Activated CD8-positive, alpha-beta memory T cell treated with anti-CD3 and anti-CD28 coated beads, Interleukin-2, amount 10 ng/mL, durations not matched to agents 7 days and 5 days (primary cell): ENCODE measurements around the gene ELP1. TPM values are rescaled to one million over a fixed set of nuclear protein-coding genes. Genes with fewer than 3 reads are reported as not detected.
"Not testable (repeated sequence)": the region's sequence is repeated elsewhere in the genome, so short reads cannot be mapped to it uniquely, and the experiment has no call there.

Experiments used
- ATAC-seq: fragments of 150-1000 bp; cut with Tn5 transposase; one replicate; pipeline ENCODE4 v1.10.0; 2021; ENCODE audit warnings: moderate library complexity
- CTCF ChIA-PET: fragments of 350-600 bp; sonication (Branson Sonifier 250); formaldehyde crosslinking; loops from one replicate; lab custom pipeline; 2021; ENCODE audit warnings: antibody characterized with exemption; lab: Charles Lee
- DNase-seq: peaks from one replicate; pipeline ENCODE4 v3.0.0-alpha.2; 2020
- H3K27ac Mint-ChIP-seq: one replicate; pipeline ENCODE4 v1.8.0; 2021; ENCODE audit warnings: mild to moderate bottlenecking, mixed read lengths
- H3K27me3 Mint-ChIP-seq: one replicate; pipeline ENCODE4 v1.8.0; 2021; ENCODE audit warnings: mixed read lengths
- H3K36me3 Mint-ChIP-seq: one replicate; pipeline ENCODE4 v1.8.0; 2021; ENCODE audit warnings: mild to moderate bottlenecking, mixed read lengths
- H3K4me1 Mint-ChIP-seq: one replicate; pipeline ENCODE4 v1.8.0; 2021; ENCODE audit warnings: mixed read lengths
- H3K4me3 Mint-ChIP-seq: one replicate; pipeline ENCODE4 v1.8.0; 2021; ENCODE audit warnings: mild to moderate bottlenecking, moderate library complexity, mixed read lengths
- H3K9me3 Mint-ChIP-seq: one replicate; pipeline ENCODE4 v1.8.0; 2022; ENCODE audit warnings: low read depth, mixed read lengths
- total RNA-seq, 2 experiments: library from RNA; stranded (reverse); gene quantifications; one replicate each; pipeline ENCODE4 v1.2.3, GENCODE V29; 2021

Gene ELP1
- total RNA-seq, 2 experiments from 2014 or later, result 23.9 to 26.1 TPM

- Mint-ChIP-seq H3K4me1 (peaks cover 6% of the 10 kb centered on the region), H3K36me3 (peaks cover 36% of the 10 kb centered on the region), H3K27me3 (no peaks in the 10 kb centered on the region), H3K4me3 (no peak overlapping the region), H3K9me3 (no peaks in the 10 kb centered on the region), H3K27ac (peak overlapping the region; percentile 11)
- CTCF ChIA-PET, result no interaction called here
- DNase-seq, result no peak
- ATAC-seq, result no peak
Measured at GRCh38 chr9:108911820-108912219, 22.1 kb downstream of the ELP1 start.

- H3K9me3 Mint-ChIP-seq, result no peaks in the 10 kb centered on the region
- H3K4me1 Mint-ChIP-seq, result peaks cover 6% of the 10 kb centered on the region
- no peak overlapping the region for H3K27ac Mint-ChIP-seq
- no peaks in the 10 kb centered on the region for H3K27me3 Mint-ChIP-seq
- no peak overlapping the region for H3K4me3 Mint-ChIP-seq
- ATAC-seq (no peak), DNase-seq (no peak)
- H3K36me3 Mint-ChIP-seq, result peaks cover 34% of the 10 kb centered on the region
- CTCF ChIA-PET, result no interaction called here
Measured at GRCh38 chr9:108910914-108911313, 23.0 kb downstream of the ELP1 start.

GRCh38 chr9:108910402-108910801 is 23.5 kb downstream of the ELP1 start:
- DNase-seq, result no peak
- H3K36me3 Mint-ChIP-seq, result peaks cover 30% of the 10 kb centered on the region
- CTCF ChIA-PET, result interaction anchor here (1.5 kb wide), 1 partner anchor 18 kb away, joined by 3 read pairs; no protein-coding TSS in a partner anchor
- no peaks in the 10 kb centered on the region for H3K9me3 Mint-ChIP-seq
- no peak overlapping the region for H3K27ac Mint-ChIP-seq
- H3K4me3 Mint-ChIP-seq, result no peak overlapping the region
- peaks cover 6% of the 10 kb centered on the region for H3K4me1 Mint-ChIP-seq
- ATAC-seq, result no peak
- no peaks in the 10 kb centered on the region for H3K27me3 Mint-ChIP-seq

GRCh38 chr9:108905494-108905893 is 28.4 kb downstream of the ELP1 start:
- Mint-ChIP-seq H3K36me3 (peaks cover 28% of the 10 kb centered on the region), H3K27me3 (no peaks in the 10 kb centered on the region), H3K4me3 (no peak overlapping the region), H3K27ac (no peak overlapping the region), H3K9me3 (no peaks in the 10 kb centered on the region), H3K4me1 (no peaks in the 10 kb centered on the region)
- CTCF ChIA-PET, result no interaction called here
- ATAC-seq, result no peak
- DNase-seq, result no peak

- ATAC-seq, result no peak
- Mint-ChIP-seq H3K27ac (no peak overlapping the region), H3K4me1 (no peaks in the 10 kb centered on the region), H3K9me3 (no peaks in the 10 kb centered on the region), H3K27me3 (no peaks in the 10 kb centered on the region), H3K36me3 (peaks cover 28% of the 10 kb centered on the region), H3K4me3 (no peak overlapping the region)
- DNase-seq, result no peak
- CTCF ChIA-PET, result interaction anchor here (0.6 kb wide), 1 partner anchor 610 kb away, joined by 3 read pairs; no protein-coding TSS in a partner anchor
Measured at GRCh38 chr9:108904161-108904560, 29.8 kb downstream of the ELP1 start.

- no peak overlapping the region for H3K4me3 Mint-ChIP-seq
- CTCF ChIA-PET, result interaction anchor here (0.6 kb wide), 1 partner anchor 610 kb away, joined by 3 read pairs; no protein-coding TSS in a partner anchor
- no peaks in the 10 kb centered on the region for H3K4me1 Mint-ChIP-seq
- ATAC-seq (no peak), DNase-seq (no peak)
- H3K9me3 Mint-ChIP-seq, result no peaks in the 10 kb centered on the region
- H3K27ac Mint-ChIP-seq, result no peak overlapping the region
- peaks cover 25% of the 10 kb centered on the region for H3K36me3 Mint-ChIP-seq
- no peaks in the 10 kb centered on the region for H3K27me3 Mint-ChIP-seq
Measured at GRCh38 chr9:108903420-108904103, 30.4 kb downstream of the ELP1 start.

GRCh38 chr9:108900176-108900575 is 33.7 kb downstream of the ELP1 start:
- CTCF ChIA-PET, result interaction anchor here (1.2 kb wide), 1 partner anchor 11 kb away, joined by 3 read pairs; no protein-coding TSS in a partner anchor
- Mint-ChIP-seq H3K4me3 (no peak overlapping the region), H3K36me3 (peaks cover 34% of the 10 kb centered on the region), H3K27ac (no peak overlapping the region), H3K9me3 (no peaks in the 10 kb centered on the region), H3K4me1 (no peaks in the 10 kb centered on the region), H3K27me3 (no peaks in the 10 kb centered on the region)
- no peak for DNase-seq
- no peak for ATAC-seq

- H3K27ac Mint-ChIP-seq, H3K4me1 Mint-ChIP-seq, CTCF ChIA-PET, H3K27me3 Mint-ChIP-seq, ATAC-seq, H3K4me3 Mint-ChIP-seq, H3K9me3 Mint-ChIP-seq, DNase-seq: not testable (repeated sequence)
- peaks cover 34% of the 10 kb centered on the region for H3K36me3 Mint-ChIP-seq
Measured at GRCh38 chr9:108899023-108899695, 34.8 kb downstream of the ELP1 start.

GRCh38 chr9:108897324-108898096 is 36.4 kb downstream of the ELP1 start:
- H3K27me3 Mint-ChIP-seq, result no peaks in the 10 kb centered on the region
- no peak overlapping the region for H3K27ac Mint-ChIP-seq
- H3K36me3 Mint-ChIP-seq, result peaks cover 31% of the 10 kb centered on the region
- no peaks in the 10 kb centered on the region for H3K9me3 Mint-ChIP-seq
- no peak overlapping the region for H3K4me3 Mint-ChIP-seq
- ATAC-seq, result no peak
- CTCF ChIA-PET, result interaction anchor here (0.5 kb wide), 1 partner anchor 24 kb away, joined by 3 read pairs; no protein-coding TSS in a partner anchor
- no peaks in the 10 kb centered on the region for H3K4me1 Mint-ChIP-seq
- no peak for DNase-seq

- CTCF ChIA-PET, result no interaction called here
- DNase-seq (no peak), ATAC-seq (no peak)
- Mint-ChIP-seq H3K27ac (no peak overlapping the region), H3K27me3 (no peaks in the 10 kb centered on the region), H3K4me3 (no peak overlapping the region), H3K36me3 (peaks cover 29% of the 10 kb centered on the region), H3K4me1 (no peaks in the 10 kb centered on the region), H3K9me3 (no peaks in the 10 kb centered on the region)
Measured at GRCh38 chr9:108894225-108894997, 39.5 kb downstream of the ELP1 start.

- H3K27me3 Mint-ChIP-seq, result no peaks in the 10 kb centered on the region
- ATAC-seq, result no peak
- no peak overlapping the region for H3K27ac Mint-ChIP-seq
- H3K9me3 Mint-ChIP-seq, result no peaks in the 10 kb centered on the region
- H3K36me3 Mint-ChIP-seq, result peaks cover 20% of the 10 kb centered on the region
- CTCF ChIA-PET, result interaction anchor here (0.8 to 1.1 kb wide), 3 partner anchors 11 to 428 kb away, joined by 3 to 4 read pairs (median 3); no protein-coding TSS in a partner anchor
- H3K4me1 Mint-ChIP-seq, result peaks cover 10% of the 10 kb centered on the region
- DNase-seq, result no peak
- no peak overlapping the region for H3K4me3 Mint-ChIP-seq
Measured at GRCh38 chr9:108889649-108890067, 44.3 kb downstream of the ELP1 start.

- ATAC-seq, CTCF ChIA-PET, H3K4me1 Mint-ChIP-seq, DNase-seq, H3K27ac Mint-ChIP-seq, H3K4me3 Mint-ChIP-seq, H3K27me3 Mint-ChIP-seq, H3K9me3 Mint-ChIP-seq: not testable (repeated sequence)
- H3K36me3 Mint-ChIP-seq, result peaks cover 25% of the 10 kb centered on the region
Measured at GRCh38 chr9:108886594-108887271, 47.2 kb downstream of the ELP1 start.
